Osteoblast (primary cell): ENCODE results near the gene MYO15B. TPM values are rescaled to one million over a fixed set of nuclear protein-coding genes. Genes with fewer than 3 reads are reported as not detected.
"Not testable (repeated sequence)": the region's sequence is repeated elsewhere in the genome, so short reads cannot be mapped to it uniquely, and the experiment has no call there.

Experiments
- DNase-seq: peaks from one replicate; pipeline ENCODE4 v3.0.0; 2011; ENCODE audit warnings: low spot score, mixed read lengths; ENCODE audit not compliant: insufficient read length; ENCODE audit errors: missing footprints
- H2AFZ ChIP-seq: 2 replicates; pipeline ENCODE4 v1.6.0; 2011; ENCODE audit warnings: mild to moderate bottlenecking, low read length
- H3K27ac ChIP-seq: 2 replicates; pipeline ENCODE4 v1.5.1; 2011; ENCODE audit warnings: mild to moderate bottlenecking, low read depth, low read length, moderate library complexity
- H3K27me3 ChIP-seq: 2 replicates; pipeline ENCODE4 v1.6.0; 2012; ENCODE audit warnings: mild to moderate bottlenecking, control low read depth, inconsistent platforms, low read length, moderate library complexity; ENCODE audit not compliant: insufficient read depth
- H3K36me3 ChIP-seq: 2 replicates; pipeline ENCODE4 v1.5.1; 2011; ENCODE audit warnings: mild to moderate bottlenecking, low read length, control low read depth, moderate library complexity; ENCODE audit not compliant: insufficient read depth
- H3K4me1 ChIP-seq: 2 replicates; pipeline ENCODE4 v1.5.1; 2011; ENCODE audit warnings: mild to moderate bottlenecking, low read length, control low read depth, moderate library complexity; ENCODE audit not compliant: insufficient read depth
- H3K4me2 ChIP-seq: 2 replicates; pipeline ENCODE4 v1.6.0; 2011; ENCODE audit warnings: mild to moderate bottlenecking, low read length; ENCODE audit not compliant: insufficient read depth
- H3K4me3 ChIP-seq: fragments of 200-600 bp; sonication (generic); 3 replicates; pipeline ENCODE4 v1.5.1; 2012; ENCODE audit warnings: mild to moderate bottlenecking, low read length, inconsistent platforms; ENCODE audit not compliant: insufficient read depth
- H3K79me2 ChIP-seq: 2 replicates; pipeline ENCODE4 v1.6.0; 2012; ENCODE audit warnings: mild to moderate bottlenecking, low read length, control low read depth, inconsistent platforms; ENCODE audit not compliant: insufficient read depth
- H3K9me3 ChIP-seq: 2 replicates; pipeline ENCODE4 v1.5.1; 2011; ENCODE audit warnings: low read depth, low read length, control low read depth
- H4K20me1 ChIP-seq: 2 replicates; pipeline ENCODE4 v1.6.0; 2012; ENCODE audit warnings: mild to moderate bottlenecking, low read length, control low read depth; ENCODE audit not compliant: insufficient read depth
- total RNA-seq: library from RNA; depleted of rRNA; stranded (reverse); fragments of >200 nt; gene quantifications from 2 replicates; pipeline ENCODE4 v1.2.3, GENCODE V29; 2012
- TF ChIP-seq, protein P1 (sequence below): IDR thresholded peaks from 2 replicates; pipeline ENCODE4 v1.5.1; 2011; ENCODE audit warnings: mild to moderate bottlenecking, low read depth, low read length, moderate library complexity; ENCODE audit errors: extremely low read depth

MYO15B gene
- total RNA-seq, 1 donor: 1.4 TPM

DNA sequence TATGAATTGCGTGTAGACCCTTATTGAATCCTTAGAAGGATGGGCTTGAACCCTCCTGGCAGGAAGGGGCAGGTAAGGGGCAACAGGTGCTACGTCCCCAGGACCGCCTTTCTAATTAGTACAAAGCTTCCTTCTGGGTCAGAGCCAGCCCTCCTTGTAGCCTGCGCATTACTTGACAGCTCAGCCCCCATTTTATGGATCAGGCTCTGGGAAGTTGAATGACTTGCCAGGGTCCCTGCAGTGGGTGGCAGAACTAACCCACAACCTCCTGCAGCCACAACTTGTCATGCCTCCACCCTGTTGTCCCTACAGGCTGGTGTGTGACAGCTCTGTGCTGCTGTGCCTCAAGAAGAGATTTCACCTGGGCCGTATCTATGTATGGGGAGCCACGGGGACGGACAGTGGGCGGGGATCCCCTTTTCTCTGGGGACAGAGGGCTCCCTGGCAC is 2.7 kb downstream of the MYO15B start:
- TF ChIP-seq, protein P1, sequence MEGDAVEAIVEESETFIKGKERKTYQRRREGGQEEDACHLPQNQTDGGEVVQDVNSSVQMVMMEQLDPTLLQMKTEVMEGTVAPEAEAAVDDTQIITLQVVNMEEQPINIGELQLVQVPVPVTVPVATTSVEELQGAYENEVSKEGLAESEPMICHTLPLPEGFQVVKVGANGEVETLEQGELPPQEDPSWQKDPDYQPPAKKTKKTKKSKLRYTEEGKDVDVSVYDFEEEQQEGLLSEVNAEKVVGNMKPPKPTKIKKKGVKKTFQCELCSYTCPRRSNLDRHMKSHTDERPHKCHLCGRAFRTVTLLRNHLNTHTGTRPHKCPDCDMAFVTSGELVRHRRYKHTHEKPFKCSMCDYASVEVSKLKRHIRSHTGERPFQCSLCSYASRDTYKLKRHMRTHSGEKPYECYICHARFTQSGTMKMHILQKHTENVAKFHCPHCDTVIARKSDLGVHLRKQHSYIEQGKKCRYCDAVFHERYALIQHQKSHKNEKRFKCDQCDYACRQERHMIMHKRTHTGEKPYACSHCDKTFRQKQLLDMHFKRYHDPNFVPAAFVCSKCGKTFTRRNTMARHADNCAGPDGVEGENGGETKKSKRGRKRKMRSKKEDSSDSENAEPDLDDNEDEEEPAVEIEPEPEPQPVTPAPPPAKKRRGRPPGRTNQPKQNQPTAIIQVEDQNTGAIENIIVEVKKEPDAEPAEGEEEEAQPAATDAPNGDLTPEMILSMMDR: no peak
- peak; percentile 85 for DNase-seq
- Histone ChIP-seq H3K36me3 (no peaks in the 10 kb centered on the region), H3K27ac (no peak overlapping the region), H3K27me3 (peaks cover 51% of the 10 kb centered on the region), H3K79me2 (no peaks in the 10 kb centered on the region), H3K9me3 (no peaks in the 10 kb centered on the region), H2AFZ (no peak overlapping the region), H3K4me3 (no peak overlapping the region), H3K4me2 (no peak overlapping the region), H3K4me1 (no peaks in the 10 kb centered on the region), H4K20me1 (no peaks in the 10 kb centered on the region)

DNA sequence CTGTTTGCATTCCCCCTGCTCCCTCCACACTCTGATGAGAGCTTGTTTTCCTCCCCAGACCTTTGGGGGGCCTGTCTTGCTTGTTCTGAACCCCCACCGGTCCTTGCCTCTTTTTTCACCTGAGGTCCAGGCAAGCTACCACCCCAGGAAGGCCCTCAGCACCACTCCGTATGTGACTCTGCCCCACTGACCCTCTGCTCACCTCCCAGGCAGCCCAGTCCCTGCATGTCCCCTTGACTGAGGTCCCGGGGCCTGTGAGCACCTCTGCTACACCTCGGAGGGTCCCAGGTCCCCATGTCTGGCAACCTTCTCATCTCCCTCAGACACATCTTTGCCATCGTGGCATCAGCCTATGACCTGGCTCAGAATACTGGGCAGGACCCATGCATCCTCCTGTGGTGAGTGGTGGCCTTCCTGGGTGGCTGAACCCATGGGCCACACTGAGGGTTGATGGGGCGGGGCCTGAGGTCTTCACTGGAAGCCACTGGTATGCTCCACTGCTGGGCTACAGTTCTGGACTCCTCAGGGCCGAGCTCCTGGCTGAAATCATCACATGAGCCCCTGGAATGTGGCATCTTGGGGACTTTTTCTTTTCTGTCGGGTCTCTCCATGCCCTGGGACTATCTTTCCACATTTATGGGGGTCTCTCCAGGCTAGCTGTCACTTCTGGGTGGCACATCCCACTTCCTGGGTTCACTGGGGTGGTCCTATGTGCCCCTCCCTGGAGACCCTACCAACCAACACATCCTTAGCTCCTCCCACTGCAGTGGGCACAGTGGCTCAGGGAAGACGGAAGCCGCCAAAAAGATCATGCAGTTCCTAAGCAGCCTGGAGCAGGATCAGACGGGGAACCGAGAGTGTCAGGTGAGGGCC is 3.5 kb downstream of the MYO15B start:
- Histone ChIP-seq H3K79me2 (no peaks in the 10 kb centered on the region), H2AFZ (no peak overlapping the region), H3K27me3 (peaks cover 49% of the 10 kb centered on the region), H3K4me1 (no peaks in the 10 kb centered on the region), H3K4me3 (no peak overlapping the region), H3K36me3 (no peaks in the 10 kb centered on the region), H4K20me1 (no peaks in the 10 kb centered on the region), H3K9me3 (no peaks in the 10 kb centered on the region), H3K27ac (no peak overlapping the region), H3K4me2 (no peak overlapping the region)
- TF ChIP-seq, protein P1: no peak
- DNase-seq: peak; percentile 89

DNA sequence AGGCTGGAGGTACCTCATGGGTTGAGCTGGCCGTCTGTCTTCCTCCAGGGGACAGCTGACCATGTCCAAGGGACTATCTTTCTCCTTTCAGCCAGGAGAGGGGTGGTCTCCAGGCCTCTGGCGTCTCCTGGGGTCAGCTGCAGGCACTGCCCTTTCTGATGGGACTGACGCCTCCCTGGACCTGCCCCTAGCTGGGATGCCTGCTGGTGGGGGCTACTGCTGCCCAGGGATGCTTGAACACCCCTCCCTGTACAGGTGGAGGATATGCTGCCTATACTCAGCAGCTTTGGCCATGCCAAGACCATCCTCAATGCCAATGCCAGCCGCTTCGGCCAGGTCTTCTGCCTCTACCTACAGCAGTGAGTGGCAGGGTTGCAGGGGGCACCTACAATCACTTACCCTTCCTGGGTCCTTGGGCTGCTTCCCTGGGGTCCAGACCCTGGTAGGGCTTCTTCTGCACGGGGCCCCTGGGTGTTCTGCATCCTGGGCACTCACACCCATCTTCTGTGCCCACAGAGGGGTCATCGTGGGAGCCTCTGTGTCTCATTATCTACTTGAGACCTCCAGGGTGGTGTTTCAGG is 4.2 kb downstream of the MYO15B start:
- no peaks in the 10 kb centered on the region for H3K36me3 ChIP-seq
- H3K9me3 ChIP-seq: no peaks in the 10 kb centered on the region
- no peak overlapping the region for H3K27ac ChIP-seq
- no peak overlapping the region for H3K4me3 ChIP-seq
- no peak overlapping the region for H2AFZ ChIP-seq
- DNase-seq: peak; percentile 71
- H3K27me3 ChIP-seq: peaks cover 46% of the 10 kb centered on the region
- TF ChIP-seq, protein P1: no peak
- no peaks in the 10 kb centered on the region for H4K20me1 ChIP-seq
- no peak overlapping the region for H3K4me2 ChIP-seq
- H3K79me2 ChIP-seq: no peaks in the 10 kb centered on the region
- H3K4me1 ChIP-seq: no peaks in the 10 kb centered on the region

DNA sequence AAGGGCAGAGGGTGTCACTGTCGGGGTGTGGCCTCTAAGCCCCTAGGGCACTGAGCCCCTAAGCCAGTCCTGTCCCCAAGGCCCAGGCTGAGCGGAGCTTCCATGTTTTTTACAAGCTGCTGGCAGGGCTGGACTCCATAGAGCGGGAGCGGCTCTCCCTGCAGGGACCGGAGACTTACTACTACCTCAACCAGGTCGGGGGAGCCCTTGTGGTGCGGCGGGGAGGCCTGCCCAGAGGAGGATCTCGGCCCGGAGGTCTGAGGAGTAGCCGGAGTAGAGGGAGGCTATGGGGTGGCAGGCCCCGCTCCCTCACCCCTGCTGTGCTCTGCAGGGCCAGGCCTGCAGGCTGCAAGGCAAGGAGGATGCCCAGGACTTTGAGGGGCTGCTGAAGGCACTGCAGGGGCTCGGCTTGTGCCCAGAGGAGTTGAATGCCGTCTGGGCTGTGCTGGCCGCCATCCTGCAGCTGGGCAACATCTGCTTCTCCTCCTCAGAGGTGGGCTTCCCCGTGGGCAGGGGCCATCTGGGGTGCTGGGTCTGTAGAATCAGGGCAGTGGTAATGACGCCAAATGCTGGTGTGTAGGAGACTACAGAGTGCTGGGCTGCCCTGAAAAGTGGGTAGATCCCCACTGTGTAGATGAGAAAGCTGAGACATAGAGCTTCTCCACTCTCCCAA is 4.9 kb downstream of the MYO15B start:
- H2AFZ ChIP-seq: no peak overlapping the region
- TF ChIP-seq, protein P1: no peak
- H3K4me2 ChIP-seq: no peak overlapping the region
- H3K27me3 ChIP-seq: peaks cover 40% of the 10 kb centered on the region
- no peaks in the 10 kb centered on the region for H3K79me2 ChIP-seq
- DNase-seq: peak; percentile 58
- H3K36me3 ChIP-seq: no peaks in the 10 kb centered on the region
- no peaks in the 10 kb centered on the region for H3K4me1 ChIP-seq
- no peaks in the 10 kb centered on the region for H3K9me3 ChIP-seq
- H3K27ac ChIP-seq: no peak overlapping the region
- H3K4me3 ChIP-seq: no peak overlapping the region
- no peaks in the 10 kb centered on the region for H4K20me1 ChIP-seq

DNA sequence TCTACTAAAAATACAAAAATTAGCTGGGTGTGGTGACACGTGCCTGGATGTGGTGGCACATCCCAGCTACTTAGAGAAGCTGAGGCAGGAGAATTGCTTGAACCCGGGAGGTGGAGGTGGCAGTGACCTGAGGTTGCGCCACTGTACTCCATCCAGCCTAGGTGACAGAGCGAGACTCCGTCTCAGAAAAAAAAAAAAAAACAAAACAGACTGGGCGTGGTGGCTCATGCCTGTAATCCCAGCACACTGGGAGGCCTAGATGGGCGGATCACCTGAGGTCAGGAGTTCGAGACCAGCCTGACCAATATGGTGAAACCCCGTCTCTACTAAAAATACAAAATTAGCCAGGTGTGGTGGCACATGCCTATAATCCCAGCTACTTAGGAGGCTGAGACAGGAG is 5.8 kb downstream of the MYO15B start:
- H3K4me3 ChIP-seq, H3K9me3 ChIP-seq, H3K27ac ChIP-seq, H2AFZ ChIP-seq, H4K20me1 ChIP-seq, H3K4me2 ChIP-seq, H3K79me2 ChIP-seq, H3K4me1 ChIP-seq, DNase-seq, H3K36me3 ChIP-seq: not testable (repeated sequence)
- H3K27me3 ChIP-seq: peaks cover 30% of the 10 kb centered on the region
